Peyer's patch (tissue), 4 donors: ENCODE data around the gene PGAP6. TPM values are rescaled to one million over a fixed set of nuclear protein-coding genes. Genes with fewer than 3 reads are reported as not detected.
A peak's percentile ranks its signal among the peaks of the same experiment; 100 is the strongest.

Experiments used
- DNase-seq, 3 donors: peaks; one replicate each; pipeline ENCODE4 v3.0.0-alpha.2; 2017 to 2019
- H3K27ac ChIP-seq, 4 donors: fragments of 200-600 bp; sonication (generic); one replicate each; pipeline ENCODE4 v1.5.1; 2016 to 2019
- H3K27me3 ChIP-seq, 2 donors: fragments of 200-600 bp; sonication (generic); one replicate each; pipeline ENCODE4 v1.5.1; 2019
- H3K36me3 ChIP-seq, 3 donors: fragments of 200-600 bp; sonication (generic); one replicate each; pipeline ENCODE4 v1.5.1; 2016 to 2019
- H3K4me1 ChIP-seq, 4 donors: fragments of 200-600 bp; sonication (generic); one replicate each; pipeline ENCODE4 v1.5.1; 2016 to 2019
- H3K4me3 ChIP-seq, 4 donors: fragments of 200-600 bp; sonication (generic); 1 replicate in 3 of 4; 2 replicates in 1 of 4; pipeline ENCODE4 v1.5.1; 2016 to 2019; ENCODE audit warnings: mild to moderate bottlenecking in 1 of 4
- H3K9me3 ChIP-seq, 4 donors: fragments of 200-600 bp; sonication (generic); one replicate each; pipeline ENCODE4 v1.5.1; 2016 to 2019; ENCODE audit warnings: mild to moderate bottlenecking in 1 of 4
- CTCF ChIP-seq, 6 experiments: fragments of 450-650 bp in 4 of 6; fragments of 200-600 bp in 2 of 6; sonication (generic) in 1 of 6; IDR thresholded peaks; one replicate each; pipeline ENCODE4 v1.5.1; 2017 to 2019; ENCODE audit warnings: antibody characterized with exemption in 6 of 6, mild to moderate bottlenecking in 3 of 6, moderate library complexity in 1 of 6
- POLR2A ChIP-seq, 2 donors: fragments of 450-650 bp; IDR thresholded peaks; one replicate each; pipeline ENCODE4 v1.5.1; 2017; ENCODE audit warnings: antibody characterized with exemption in 2 of 2, mild to moderate bottlenecking in 2 of 2, moderate library complexity in 2 of 2
- total RNA-seq, 4 donors: library from RNA; depleted of rRNA; stranded (reverse); fragments of >200 nt; gene quantifications; one replicate each; pipeline ENCODE4 v1.1.0, GENCODE V29; 2016

Gene PGAP6
- total RNA-seq, 4 donors from 2014 or later: 130 to 211 (median 166) TPM

DNA sequence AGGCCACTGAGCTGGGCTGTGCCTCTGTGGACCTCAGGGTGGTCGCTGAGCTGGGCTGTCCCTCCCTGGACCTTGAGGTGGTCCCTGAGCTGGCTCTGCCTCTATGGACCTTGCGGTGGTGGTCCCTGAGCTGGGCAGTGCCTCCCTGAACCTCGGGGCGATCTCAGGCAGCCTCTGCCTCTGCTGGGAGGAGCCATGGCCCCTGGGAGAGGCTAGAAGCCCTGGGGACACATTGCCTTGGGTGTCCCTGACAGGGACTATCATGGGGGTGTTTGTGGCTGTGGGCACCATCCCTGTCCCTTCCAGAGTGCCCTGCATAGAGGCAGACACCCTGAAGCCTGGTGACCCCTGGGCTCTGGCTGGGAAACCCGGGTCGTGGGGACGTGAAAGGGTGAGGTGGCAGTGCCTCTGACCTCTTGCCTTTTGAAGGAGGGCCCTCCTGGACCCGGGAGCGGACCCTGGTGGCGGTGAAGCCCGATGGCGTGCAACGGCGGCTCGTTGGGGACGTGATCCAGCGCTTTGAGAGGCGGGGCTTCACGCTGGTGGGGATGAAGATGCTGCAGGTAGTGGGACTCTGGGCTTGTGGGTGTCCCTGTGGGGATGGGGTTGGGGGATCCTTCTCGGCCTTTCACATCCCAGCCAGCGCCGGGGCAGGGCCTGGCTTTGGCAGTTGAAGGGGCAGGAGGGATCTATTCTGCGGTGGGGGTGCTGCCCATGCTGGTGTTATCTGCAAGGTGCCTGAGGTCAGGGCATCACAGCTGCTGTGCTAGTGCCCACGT lies 17.0 kb upstream of the PGAP6 start:
- Histone ChIP-seq H3K4me1 (peaks cover 0 to 35% (median 0%) of the 10 kb centered on the region in 4 donors), H3K9me3 (no peaks in the 10 kb centered on the region), H3K27me3 (no peaks in the 10 kb centered on the region), H3K4me3 (no peak overlapping the region), H3K36me3 (no peaks in the 10 kb centered on the region), H3K27ac (peak overlapping the region in 1 of 4 donors; percentile 86)
- TF ChIP-seq POLR2A (IDR thresholded peaks at IDR 0.05) (no peak), CTCF (IDR thresholded peaks at IDR 0.05) (no peak)
- DNase-seq: no peak

DNA sequence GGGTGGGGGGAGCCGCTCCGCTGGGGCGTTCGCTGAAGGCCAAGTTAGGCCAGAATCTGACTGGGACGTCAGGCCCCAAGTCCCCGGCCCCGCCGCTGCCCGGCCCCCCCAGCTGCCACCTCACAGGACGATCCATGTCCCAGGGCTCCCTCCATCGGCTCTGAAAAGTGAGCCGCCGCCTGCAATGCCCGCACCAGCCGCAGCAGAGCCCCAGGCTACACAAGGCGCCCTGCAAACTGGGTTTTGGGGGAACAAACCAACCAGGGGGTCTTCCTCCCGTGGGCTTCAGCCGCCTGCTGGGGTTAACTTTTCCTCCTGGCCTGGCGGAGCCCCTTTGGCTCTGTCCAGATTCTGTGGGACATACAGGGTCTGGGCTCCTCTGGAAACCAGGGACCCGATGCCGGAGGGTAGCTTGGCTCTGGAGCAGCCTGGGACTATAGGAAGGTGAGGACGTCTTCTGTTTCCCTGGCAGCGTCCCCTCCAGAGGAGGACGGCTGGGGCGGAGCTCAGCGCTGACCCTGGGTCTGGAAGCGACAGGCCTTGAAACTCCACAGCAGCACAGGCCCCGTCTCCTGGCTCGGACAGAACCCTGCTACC lies 16.1 kb upstream of the PGAP6 start:
- peak; percentile 52 to 79 (median 73) for DNase-seq
- Histone ChIP-seq H3K4me1 (peaks cover 0 to 30% (median 0%) of the 10 kb centered on the region in 4 donors), H3K9me3 (no peaks in the 10 kb centered on the region), H3K27me3 (no peaks in the 10 kb centered on the region), H3K36me3 (no peaks in the 10 kb centered on the region), H3K4me3 (peak overlapping the region in 3 of 4 donors; percentile 4 to 83 (median 82)), H3K27ac (peak overlapping the region in 3 of 4 donors; percentile 77 to 86 (median 80))
- TF ChIP-seq POLR2A (IDR thresholded peaks at IDR 0.05) (no peak), CTCF (IDR thresholded peaks at IDR 0.05) (peak in 4 of 6 experiments; percentile 30 to 55 (median 48))

DNA sequence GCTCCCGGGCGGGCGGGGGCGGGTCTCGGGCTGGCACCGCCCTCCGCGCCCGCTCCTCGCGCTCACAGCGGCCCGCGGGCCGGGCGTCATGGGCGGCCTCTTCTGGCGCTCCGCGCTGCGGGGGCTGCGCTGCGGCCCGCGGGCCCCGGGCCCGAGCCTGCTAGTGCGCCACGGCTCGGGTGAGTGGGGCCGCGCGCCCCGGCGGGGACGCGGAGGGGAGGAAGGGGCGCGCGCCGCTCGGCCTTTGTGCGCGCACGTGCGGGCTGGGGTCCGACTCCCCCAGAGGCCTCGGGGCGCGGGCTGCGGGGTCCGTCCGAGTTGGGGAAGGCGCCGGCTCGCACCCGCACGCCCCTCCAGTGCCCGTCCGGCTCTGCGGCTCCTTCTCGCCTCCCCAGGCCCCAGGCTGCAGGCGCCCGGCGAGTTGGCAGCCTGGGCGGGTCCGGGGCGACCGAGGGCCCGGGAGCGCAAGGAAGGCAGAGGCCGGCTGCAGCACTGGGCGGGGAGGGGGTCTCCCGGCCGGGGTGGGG lies 15.4 kb upstream of the PGAP6 start, which contains the start of gene NME4:
Gene NME4 (plus strand): TSS at position 65 of the 527 bp plus-strand sequence. CDS start 24 bp downstream, at position 89.
- DNase-seq: peak in 1 of 3 donors; percentile 54
- H3K9me3 ChIP-seq: no peaks in the 10 kb centered on the region
- TF ChIP-seq POLR2A (IDR thresholded peaks at IDR 0.05) (no peak), CTCF (IDR thresholded peaks at IDR 0.05) (no peak)

DNA sequence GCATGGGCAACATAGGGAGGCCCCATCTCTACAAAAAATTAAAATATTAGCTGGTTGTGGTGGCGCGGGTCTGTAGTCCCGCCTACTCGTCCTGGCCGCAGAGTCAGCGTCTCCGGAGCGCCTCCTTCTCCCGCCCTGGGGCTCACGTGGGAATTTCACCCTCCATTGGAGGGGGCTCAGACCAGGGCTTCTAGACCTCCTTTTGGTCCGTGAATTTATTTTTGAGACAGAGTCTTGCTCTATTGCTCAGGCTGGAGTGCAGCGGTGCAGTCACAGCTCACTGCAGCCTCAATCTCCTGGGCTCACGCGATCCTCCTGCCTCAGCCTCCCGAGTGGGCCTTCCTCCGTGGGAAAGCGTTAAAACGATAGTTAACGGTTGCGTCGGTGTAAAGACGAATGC lies 14.8 kb upstream of the PGAP6 start:
- H3K36me3 ChIP-seq: no peaks in the 10 kb centered on the region
- peak overlapping the region; percentile 53 to 83 (median 74) for H3K4me3 ChIP-seq
- no peaks in the 10 kb centered on the region for H3K27me3 ChIP-seq
- DNase-seq: peak in 1 of 3 donors; percentile 49
- H3K9me3 ChIP-seq: no peaks in the 10 kb centered on the region
- peaks cover 0 to 24% (median 0%) of the 10 kb centered on the region in 4 donors for H3K4me1 ChIP-seq
- H3K27ac ChIP-seq: peak overlapping the region in 3 of 4 donors; percentile 77 to 86 (median 80)
- TF ChIP-seq CTCF (IDR thresholded peaks at IDR 0.05) (no peak), POLR2A (IDR thresholded peaks at IDR 0.05) (no peak)

More for the DNA sequence above, 15.4 kb upstream of the PGAP6 start, which contains the start of gene NME4:
- no peaks in the 10 kb centered on the region for H3K27me3 ChIP-seq
- no peaks in the 10 kb centered on the region for H3K36me3 ChIP-seq
- peaks cover 0 to 24% (median 0%) of the 10 kb centered on the region in 4 donors for H3K4me1 ChIP-seq
- H3K27ac ChIP-seq: peak within 1 kb of the TSS in 3 of 4 donors; percentile 77 to 86 (median 80)
- peak within 1 kb of the TSS; percentile 53 to 83 (median 74) for H3K4me3 ChIP-seq

GRCh38 chr16:396199-396598 lies 14.4 kb upstream of the PGAP6 start:
- no peak for DNase-seq
- peaks cover 0 to 24% (median 0%) of the 10 kb centered on the region in 4 donors for H3K4me1 ChIP-seq
- no peaks in the 10 kb centered on the region for H3K9me3 ChIP-seq
- peak overlapping the region in 2 of 4 donors; percentile 80 to 86 for H3K27ac ChIP-seq
- no peaks in the 10 kb centered on the region for H3K36me3 ChIP-seq
- TF ChIP-seq CTCF (IDR thresholded peaks at IDR 0.05): no peak
- TF ChIP-seq POLR2A (IDR thresholded peaks at IDR 0.05): no peak
- H3K27me3 ChIP-seq: no peaks in the 10 kb centered on the region
- peak overlapping the region in 1 of 4 donors; percentile 83 for H3K4me3 ChIP-seq
